Measurements from ENCODE around the gene PTPN4.

Gene PTPN4

DNA sequence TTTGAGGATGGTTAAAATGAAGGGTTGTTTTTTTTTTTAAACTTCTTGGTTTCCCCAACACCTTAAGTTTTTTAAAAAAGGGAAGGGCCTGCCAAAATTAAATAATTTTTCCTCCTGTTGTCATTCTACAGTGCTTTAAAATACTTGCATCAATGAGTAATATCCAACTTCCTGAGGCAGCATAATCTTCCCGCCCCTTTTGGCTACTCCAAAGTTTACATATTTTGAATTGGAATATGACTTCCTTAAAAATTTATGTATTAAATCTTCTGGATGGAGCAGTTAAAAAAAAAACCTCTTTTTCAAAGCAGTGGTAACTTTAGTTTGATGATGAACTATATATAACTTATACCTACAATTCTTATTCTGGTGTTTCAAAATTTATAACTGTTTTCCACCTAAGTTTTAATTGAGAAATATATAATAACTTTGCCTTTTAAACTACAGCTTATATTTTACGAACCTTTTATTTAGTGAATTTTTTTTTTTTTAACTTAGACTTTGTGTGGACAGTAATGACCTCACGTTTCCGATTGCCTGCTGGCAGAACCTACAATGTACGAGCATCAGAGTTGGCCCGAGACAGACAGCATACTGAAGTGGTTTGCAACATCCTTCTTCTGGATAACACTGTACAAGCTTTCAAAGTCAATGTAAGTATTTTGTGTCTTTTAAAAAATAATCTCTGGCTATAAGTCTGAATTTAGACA, 49.8 kb downstream of the PTPN4 start:
- no peaks in the 10 kb centered on the region for H3K9me3 ChIP-seq
- no peak overlapping the region for H3K4me3 ChIP-seq
- no peaks in the 10 kb centered on the region for H3K27me3 ChIP-seq
- peaks cover 0 to 6% (median 0%) of the 10 kb centered on the region in 3 donors for H3K36me3 ChIP-seq
- no peak overlapping the region for H3K27ac ChIP-seq
- intact Hi-C loops (cut with DNase I; ENCODE audit: low total_unique reads) = no loop called here
- peaks cover 0 to 21% (median 7%) of the 10 kb centered on the region in 4 donors for H3K4me1 ChIP-seq
- no peak for DNase-seq
- TF ChIP-seq, protein P1, sequence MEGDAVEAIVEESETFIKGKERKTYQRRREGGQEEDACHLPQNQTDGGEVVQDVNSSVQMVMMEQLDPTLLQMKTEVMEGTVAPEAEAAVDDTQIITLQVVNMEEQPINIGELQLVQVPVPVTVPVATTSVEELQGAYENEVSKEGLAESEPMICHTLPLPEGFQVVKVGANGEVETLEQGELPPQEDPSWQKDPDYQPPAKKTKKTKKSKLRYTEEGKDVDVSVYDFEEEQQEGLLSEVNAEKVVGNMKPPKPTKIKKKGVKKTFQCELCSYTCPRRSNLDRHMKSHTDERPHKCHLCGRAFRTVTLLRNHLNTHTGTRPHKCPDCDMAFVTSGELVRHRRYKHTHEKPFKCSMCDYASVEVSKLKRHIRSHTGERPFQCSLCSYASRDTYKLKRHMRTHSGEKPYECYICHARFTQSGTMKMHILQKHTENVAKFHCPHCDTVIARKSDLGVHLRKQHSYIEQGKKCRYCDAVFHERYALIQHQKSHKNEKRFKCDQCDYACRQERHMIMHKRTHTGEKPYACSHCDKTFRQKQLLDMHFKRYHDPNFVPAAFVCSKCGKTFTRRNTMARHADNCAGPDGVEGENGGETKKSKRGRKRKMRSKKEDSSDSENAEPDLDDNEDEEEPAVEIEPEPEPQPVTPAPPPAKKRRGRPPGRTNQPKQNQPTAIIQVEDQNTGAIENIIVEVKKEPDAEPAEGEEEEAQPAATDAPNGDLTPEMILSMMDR (IDR thresholded peaks at IDR 0.05) = no peak

DNA sequence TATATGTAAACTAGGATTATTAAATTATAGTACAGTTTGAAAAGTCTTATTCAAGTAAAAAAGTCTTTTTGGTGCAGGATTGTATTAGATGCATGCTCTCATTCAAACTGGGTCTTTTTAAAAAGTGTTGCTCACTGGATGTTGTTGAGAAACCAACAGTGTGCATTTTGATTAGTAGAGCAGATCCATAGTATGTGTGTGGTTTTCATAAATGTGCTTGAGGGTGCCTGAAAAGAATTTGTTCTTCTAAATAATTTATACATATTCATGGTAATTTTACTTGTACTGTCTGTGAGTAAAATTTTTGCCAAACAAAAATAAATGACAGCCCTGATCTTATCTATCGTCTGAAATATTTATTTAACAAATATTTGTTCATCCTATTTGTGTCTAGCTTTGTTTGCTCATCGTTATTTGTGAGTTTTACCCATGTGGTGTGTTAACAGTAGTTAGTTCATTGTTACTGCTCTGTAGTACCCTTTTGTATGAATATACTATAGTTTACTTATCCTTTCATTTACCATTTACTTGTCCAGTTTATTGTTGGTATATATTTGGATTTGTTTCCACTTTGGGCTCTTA, 50.4 kb downstream of the PTPN4 start:
- Histone ChIP-seq H3K27me3 (no peaks in the 10 kb centered on the region), H3K36me3 (peaks cover 0 to 6% (median 0%) of the 10 kb centered on the region in 3 donors), H3K9me3 (no peaks in the 10 kb centered on the region), H3K27ac (no peak overlapping the region), H3K4me1 (peaks cover 0 to 21% (median 7%) of the 10 kb centered on the region in 4 donors), H3K4me3 (no peak overlapping the region)
- DNase-seq = no peak
- TF ChIP-seq, protein P1 (IDR thresholded peaks at IDR 0.05) = no peak
- intact Hi-C loops (cut with DNase I; ENCODE audit: low total_unique reads) = no loop called here

DNA sequence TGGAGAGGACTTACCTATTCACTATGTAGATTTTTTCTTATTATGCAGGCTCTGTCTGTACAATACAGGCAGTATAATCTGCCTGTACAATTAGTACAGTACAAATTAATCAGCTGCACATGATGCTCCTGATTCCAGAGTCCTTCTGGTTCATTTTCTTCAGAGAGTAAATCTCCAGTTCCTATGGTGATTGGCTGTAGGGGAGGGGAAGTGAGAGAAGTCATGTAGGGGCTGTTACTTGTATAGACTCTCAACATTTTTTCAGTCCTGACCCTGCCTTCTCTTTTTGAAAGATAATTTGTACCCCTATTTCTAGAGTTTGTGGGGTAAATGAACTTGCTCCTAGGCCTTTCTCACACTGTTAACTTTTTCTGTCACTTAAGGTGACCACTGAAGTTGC, 54.5 kb downstream of the PTPN4 start:
- no peak for DNase-seq
- Histone ChIP-seq H3K9me3 (no peaks in the 10 kb centered on the region), H3K4me1 (peaks cover 0 to 12% (median 5%) of the 10 kb centered on the region in 4 donors), H3K27ac (no peak overlapping the region), H3K4me3 (no peak overlapping the region), H3K36me3 (peaks cover 0 to 6% (median 0%) of the 10 kb centered on the region in 3 donors), H3K27me3 (no peaks in the 10 kb centered on the region)
- TF ChIP-seq, protein P1 (IDR thresholded peaks at IDR 0.05) = no peak
- intact Hi-C loops (cut with DNase I; ENCODE audit: low total_unique reads) = no loop called here

DNA sequence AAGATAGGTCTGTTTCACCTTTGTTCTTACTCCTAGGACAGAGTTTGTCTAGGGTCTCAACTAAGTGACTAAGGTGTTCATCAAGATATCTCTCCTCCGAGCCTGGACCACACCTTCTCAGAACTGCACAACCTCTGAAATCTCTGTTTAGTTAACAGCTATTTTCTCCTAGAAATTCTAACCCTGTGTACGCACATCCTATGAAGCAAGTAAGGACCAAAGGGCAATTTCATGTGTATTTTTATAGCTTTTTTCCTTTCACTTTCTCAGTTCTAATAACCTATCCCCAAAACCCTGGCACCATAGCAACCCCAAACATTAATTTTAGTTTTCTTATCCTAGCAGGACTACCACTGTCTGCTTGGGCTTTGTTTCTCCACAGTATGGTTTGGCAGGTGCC, 59.1 kb downstream of the PTPN4 start:
- intact Hi-C loops (cut with DNase I; ENCODE audit: low total_unique reads) = no loop called here
- TF ChIP-seq, protein P1 (IDR thresholded peaks at IDR 0.05) = no peak
- Histone ChIP-seq H3K36me3 (no peaks in the 10 kb centered on the region), H3K27me3 (no peaks in the 10 kb centered on the region), H3K4me1 (no peaks in the 10 kb centered on the region), H3K4me3 (no peak overlapping the region), H3K9me3 (no peaks in the 10 kb centered on the region), H3K27ac (no peak overlapping the region)
- DNase-seq = no peak

DNA sequence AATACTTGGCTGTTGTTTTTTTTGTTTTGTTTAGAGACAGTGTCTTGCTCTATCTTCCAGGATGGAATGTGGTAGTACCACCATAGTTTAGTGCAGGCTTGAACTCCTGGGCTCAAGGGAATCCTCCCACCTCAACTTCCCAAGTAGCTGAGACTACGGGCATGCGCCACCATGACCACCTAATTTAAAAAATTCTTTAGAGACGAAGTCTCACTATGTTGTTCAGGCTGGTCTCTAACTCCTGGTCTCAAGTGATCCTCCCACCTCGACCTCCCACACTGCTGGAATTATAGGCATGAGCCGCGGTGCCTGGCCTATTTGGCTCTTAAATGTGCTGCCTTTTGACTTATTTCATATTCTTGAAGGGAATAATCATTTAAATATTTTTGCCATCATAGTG, 60.1 kb downstream of the PTPN4 start:
- intact Hi-C loops (cut with DNase I; ENCODE audit: low total_unique reads) = no loop called here
- no peak for DNase-seq
- no peaks in the 10 kb centered on the region for H3K9me3 ChIP-seq
- H3K36me3 ChIP-seq = no peaks in the 10 kb centered on the region
- H3K27ac ChIP-seq = no peak overlapping the region
- no peaks in the 10 kb centered on the region for H3K4me1 ChIP-seq
- TF ChIP-seq, protein P1 (IDR thresholded peaks at IDR 0.05) = no peak
- no peak overlapping the region for H3K4me3 ChIP-seq
- H3K27me3 ChIP-seq = no peaks in the 10 kb centered on the region
